SU-DHL-6 (cell line): ENCODE data around the gene ACAN.

ENCODE experiments used
- CTCF ChIP-seq: fragments of 200-600 bp; sonication (generic); IDR thresholded peaks from one replicate; pipeline ENCODE4 v1.5.1; 2017; ENCODE audit warnings: antibody characterized with exemption, mild to moderate bottlenecking, low read length, moderate library complexity; ENCODE audit not compliant: insufficient read depth, poor library complexity, severe bottlenecking
- EZH2phosphoT487 ChIP-seq: fragments of 200-600 bp; sonication (generic), shearing (Covaris generic); conservative IDR thresholded peaks from 2 replicates; pipeline ENCODE4 v1.6.1; 2018; ENCODE audit warnings: mild to moderate bottlenecking, antibody characterized with exemption, low read length, moderate library complexity, mixed read lengths

GRCh38 chr15:88858934-88859333 is 55.7 kb downstream of the ACAN start:
- TF ChIP-seq CTCF (no peak), EZH2phosphoT487 (no peak)
